ENCODE results near the gene MORN1.

DNA sequence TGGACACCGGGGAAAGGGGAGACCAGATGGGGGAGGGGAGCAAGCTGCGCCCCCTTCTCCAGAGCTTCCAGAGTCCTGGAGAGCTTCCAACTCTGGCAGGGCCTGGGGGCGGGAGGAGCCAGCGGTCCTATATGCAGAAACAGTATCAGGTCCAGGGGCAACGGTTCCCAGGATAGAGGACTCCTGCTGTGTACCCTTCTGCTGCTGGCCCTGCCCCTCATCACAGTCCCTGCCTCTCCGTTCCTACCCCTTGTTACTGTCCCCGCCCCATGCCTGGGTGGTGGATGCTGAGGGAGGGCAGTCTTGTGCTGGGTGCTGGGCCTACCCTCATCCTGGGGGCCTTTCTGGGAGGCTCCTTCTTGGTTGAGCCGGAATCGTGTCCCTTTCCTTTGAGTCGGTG is 40.2 kb upstream of the MORN1 start:
- no peak for TF ChIP-seq ESRRG (CRISPR knock-in tag; IDR thresholded peaks at IDR 0.05)
- TF ChIP-seq, protein P1, sequence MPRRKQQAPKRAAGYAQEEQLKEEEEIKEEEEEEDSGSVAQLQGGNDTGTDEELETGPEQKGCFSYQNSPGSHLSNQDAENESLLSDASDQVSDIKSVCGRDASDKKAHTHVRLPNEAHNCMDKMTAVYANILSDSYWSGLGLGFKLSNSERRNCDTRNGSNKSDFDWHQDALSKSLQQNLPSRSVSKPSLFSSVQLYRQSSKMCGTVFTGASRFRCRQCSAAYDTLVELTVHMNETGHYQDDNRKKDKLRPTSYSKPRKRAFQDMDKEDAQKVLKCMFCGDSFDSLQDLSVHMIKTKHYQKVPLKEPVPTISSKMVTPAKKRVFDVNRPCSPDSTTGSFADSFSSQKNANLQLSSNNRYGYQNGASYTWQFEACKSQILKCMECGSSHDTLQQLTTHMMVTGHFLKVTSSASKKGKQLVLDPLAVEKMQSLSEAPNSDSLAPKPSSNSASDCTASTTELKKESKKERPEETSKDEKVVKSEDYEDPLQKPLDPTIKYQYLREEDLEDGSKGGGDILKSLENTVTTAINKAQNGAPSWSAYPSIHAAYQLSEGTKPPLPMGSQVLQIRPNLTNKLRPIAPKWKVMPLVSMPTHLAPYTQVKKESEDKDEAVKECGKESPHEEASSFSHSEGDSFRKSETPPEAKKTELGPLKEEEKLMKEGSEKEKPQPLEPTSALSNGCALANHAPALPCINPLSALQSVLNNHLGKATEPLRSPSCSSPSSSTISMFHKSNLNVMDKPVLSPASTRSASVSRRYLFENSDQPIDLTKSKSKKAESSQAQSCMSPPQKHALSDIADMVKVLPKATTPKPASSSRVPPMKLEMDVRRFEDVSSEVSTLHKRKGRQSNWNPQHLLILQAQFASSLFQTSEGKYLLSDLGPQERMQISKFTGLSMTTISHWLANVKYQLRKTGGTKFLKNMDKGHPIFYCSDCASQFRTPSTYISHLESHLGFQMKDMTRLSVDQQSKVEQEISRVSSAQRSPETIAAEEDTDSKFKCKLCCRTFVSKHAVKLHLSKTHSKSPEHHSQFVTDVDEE (CRISPR knock-in tag; IDR thresholded peaks at IDR 0.05): no peak
- TF ChIP-seq BACH2 (CRISPR knock-in tag; IDR thresholded peaks at IDR 0.05; ENCODE audit: borderline replicate concordance): no peak
